Sigmoid colon (tissue), 7 donors: ENCODE results near the gene C1GALT1C1L. TPM values are rescaled to one million over a fixed set of nuclear protein-coding genes. Genes with fewer than 3 reads are reported as not detected.

Experiments used
- DNase-seq: peaks from one replicate; pipeline ENCODE4 v3.0.0-alpha.2; 2019
- H3K27ac ChIP-seq, 4 donors: fragments of 200-600 bp; sonication (generic); one replicate each; pipeline ENCODE4 v1.5.1; 2016 to 2019; ENCODE audit warnings: mild to moderate bottlenecking in 1 of 4
- H3K27me3 ChIP-seq, 3 donors: fragments of 200-600 bp; sonication (generic); one replicate each; pipeline ENCODE4 v1.5.1; 2019; ENCODE audit warnings: mild to moderate bottlenecking in 1 of 3
- H3K36me3 ChIP-seq, 4 donors: fragments of 200-600 bp; sonication (generic); one replicate each; pipeline ENCODE4 v1.5.1; 2016 to 2019
- H3K4me1 ChIP-seq, 4 donors: fragments of 200-600 bp; sonication (generic); one replicate each; pipeline ENCODE4 v1.5.1; 2017 to 2019
- H3K4me3 ChIP-seq, 4 donors: fragments of 200-600 bp; sonication (generic); one replicate each; pipeline ENCODE4 v1.5.1; 2017 to 2019; ENCODE audit warnings: mild to moderate bottlenecking in 2 of 4, moderate library complexity in 1 of 4
- H3K9me3 ChIP-seq, 4 donors: fragments of 200-600 bp in 3 of 4; sonication (generic) in 3 of 4; one replicate each; pipeline versions ENCODE4 v1.5.1 to v1.6.1; 2013 to 2019
- EP300 ChIP-seq, 4 donors: sonication (generic); formaldehyde crosslinking; IDR thresholded peaks; one replicate each; pipeline ENCODE4 v1.6.1; 2017; ENCODE audit warnings: antibody characterized with exemption in 4 of 4
- POLR2A ChIP-seq, 2 donors: fragments of 450-650 bp; IDR thresholded peaks; one replicate each; pipeline ENCODE4 v1.6.1; 2016; ENCODE audit warnings: antibody characterized with exemption in 2 of 2, mild to moderate bottlenecking in 2 of 2, moderate library complexity in 2 of 2
- POLR2AphosphoS5 ChIP-seq, 4 donors: sonication (generic); formaldehyde crosslinking; IDR thresholded peaks; one replicate each; pipeline ENCODE4 v1.6.1; 2017; ENCODE audit warnings: antibody characterized with exemption in 4 of 4
- WGBS, 2 donors: extraction: QIAGEN DNeasy Blood & Tissue Kit; methylation state at CpG; one replicate each; pipeline ENCODE4 v1.1.7; 2013; 5-methylcytosine and 5-hydroxymethylcytosine counted together
- intact Hi-C: fragments of 100-400 bp; cut with DNase I; formaldehyde crosslinking; loops from one replicate; pipeline ENCODE4 v1.15.1; 2023
- polyA plus RNA-seq, 3 donors: library from polyadenylated mRNA; stranded (reverse); fragments of 200-250 nt; gene quantifications; one replicate each; pipeline ENCODE4 v1.2.3, GENCODE V29; 2013
- total RNA-seq, 4 donors: library from RNA; depleted of rRNA; stranded (reverse); fragments of >200 nt; gene quantifications; one replicate each; pipeline ENCODE4 v1.1.0, GENCODE V29; 2016
- TF ChIP-seq, protein P1 (sequence below), 4 experiments: fragments of 450-650 bp in 3 of 4; fragments of 200-600 bp in 1 of 4; IDR thresholded peaks; one replicate each; pipeline ENCODE4 v1.5.1; 2016 to 2019; ENCODE audit warnings: antibody characterized with exemption in 4 of 4, mild to moderate bottlenecking in 3 of 4, moderate library complexity in 2 of 4
- donor health status: healthy with polysubstance abuse.
- donor health status: Bipolar disorder and iron deficiency.
- donor health status: healthy.

C1GALT1C1L gene
- total RNA-seq (1 to 10 TPM; 1.1 to 4.3 (median 2.3) TPM), polyA plus RNA-seq (under 1 TPM in 1 of 3 donors, not detected in 2; 0.50 TPM)

DNA sequence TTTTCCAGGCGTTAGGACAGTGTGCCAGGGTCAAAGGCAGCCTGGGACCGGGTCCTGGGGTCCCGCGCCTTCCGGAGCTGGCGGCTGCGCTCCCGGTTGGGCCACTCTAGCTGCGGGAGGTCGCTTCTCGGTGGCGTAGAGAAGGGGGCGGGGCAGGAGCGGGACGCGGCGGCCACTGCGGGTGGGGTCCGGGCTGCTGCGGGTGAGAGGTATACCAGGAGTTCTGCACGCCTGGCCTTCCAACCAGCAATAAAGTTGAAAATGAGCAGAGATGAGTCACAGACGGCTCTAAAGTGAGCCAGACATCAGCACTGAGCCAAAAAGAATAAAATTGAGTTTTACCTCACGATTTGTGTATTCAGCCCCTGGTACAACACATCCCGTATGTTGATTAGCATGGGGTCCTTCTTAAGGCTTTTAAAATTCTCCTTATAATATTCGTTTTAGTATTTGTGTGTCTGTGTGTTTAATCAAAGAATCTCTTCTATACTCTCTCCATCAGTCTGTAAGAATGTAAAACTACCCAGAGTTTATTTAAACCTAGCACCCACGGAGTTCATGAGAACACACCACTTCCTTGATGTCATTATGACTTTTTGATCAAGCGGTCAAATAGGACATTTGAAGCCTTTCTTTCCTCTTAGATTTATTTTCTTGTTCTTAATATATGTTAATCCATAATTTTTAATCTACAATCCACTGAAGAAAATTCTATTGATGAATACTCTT is at the start of gene C1GALT1C1L:
Gene C1GALT1C1L (minus strand): TSS at position 108 of the 729 bp plus-strand sequence. CDS start 107 bp downstream, at position 1.
- 6 to 16% methylated on average over 27 of the region's 27 CpGs for WGBS, 2 donors
- Histone ChIP-seq H3K36me3 (no peaks in the 10 kb centered on the region), H3K9me3 (peaks cover 0 to 1% (median 0%) of the 10 kb centered on the region in 4 donors), H3K27ac (peak within 1 kb of the TSS; percentile 26 to 89 (median 84)), H3K4me3 (peak within 1 kb of the TSS; percentile 55 to 65 (median 58)), H3K27me3 (no peaks in the 10 kb centered on the region), H3K4me1 (peaks cover 0 to 24% (median 9%) of the 10 kb centered on the region in 4 donors)
- intact Hi-C loops: loop anchor here (5.0 kb wide), 1 partner anchor 39 kb away; the partner anchor contains the start of gene PLEKHH2
- TF ChIP-seq POLR2AphosphoS5 (IDR thresholded peaks at IDR 0.05) (peak; percentile 46 to 86 (median 77)), EP300 (IDR thresholded peaks at IDR 0.05) (peak; percentile 1 to 38 (median 22)), POLR2A (IDR thresholded peaks at IDR 0.05) (peak in 1 of 2 donors; percentile 38)
- TF ChIP-seq, protein P1, sequence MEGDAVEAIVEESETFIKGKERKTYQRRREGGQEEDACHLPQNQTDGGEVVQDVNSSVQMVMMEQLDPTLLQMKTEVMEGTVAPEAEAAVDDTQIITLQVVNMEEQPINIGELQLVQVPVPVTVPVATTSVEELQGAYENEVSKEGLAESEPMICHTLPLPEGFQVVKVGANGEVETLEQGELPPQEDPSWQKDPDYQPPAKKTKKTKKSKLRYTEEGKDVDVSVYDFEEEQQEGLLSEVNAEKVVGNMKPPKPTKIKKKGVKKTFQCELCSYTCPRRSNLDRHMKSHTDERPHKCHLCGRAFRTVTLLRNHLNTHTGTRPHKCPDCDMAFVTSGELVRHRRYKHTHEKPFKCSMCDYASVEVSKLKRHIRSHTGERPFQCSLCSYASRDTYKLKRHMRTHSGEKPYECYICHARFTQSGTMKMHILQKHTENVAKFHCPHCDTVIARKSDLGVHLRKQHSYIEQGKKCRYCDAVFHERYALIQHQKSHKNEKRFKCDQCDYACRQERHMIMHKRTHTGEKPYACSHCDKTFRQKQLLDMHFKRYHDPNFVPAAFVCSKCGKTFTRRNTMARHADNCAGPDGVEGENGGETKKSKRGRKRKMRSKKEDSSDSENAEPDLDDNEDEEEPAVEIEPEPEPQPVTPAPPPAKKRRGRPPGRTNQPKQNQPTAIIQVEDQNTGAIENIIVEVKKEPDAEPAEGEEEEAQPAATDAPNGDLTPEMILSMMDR (IDR thresholded peaks at IDR 0.05): no peak
- DNase-seq: peak; percentile 92

DNA sequence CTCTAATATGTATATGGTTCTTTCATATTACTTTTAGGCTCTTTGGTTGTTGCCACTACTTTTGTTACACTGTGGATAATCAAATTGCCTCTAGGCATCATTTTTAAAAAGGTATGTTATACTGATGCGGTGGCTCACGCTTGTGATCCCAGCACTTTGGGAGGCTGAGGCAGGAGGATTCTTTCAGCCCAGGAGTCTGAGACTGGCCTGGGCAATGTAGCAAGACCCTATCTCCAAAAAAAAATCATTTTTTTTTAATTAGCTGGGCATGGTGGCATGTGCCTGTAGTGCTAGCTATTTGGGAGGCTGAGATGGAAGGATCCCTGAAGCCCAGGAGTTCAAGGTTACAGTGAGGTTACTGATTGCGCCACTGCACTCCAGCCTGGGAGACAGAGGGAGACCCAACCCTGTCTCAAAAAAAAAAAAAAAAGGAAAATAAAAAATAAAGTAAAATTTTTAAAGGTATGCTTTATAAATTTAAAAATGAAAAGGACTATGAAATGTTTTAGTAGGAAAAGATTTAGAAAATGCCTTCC is 49.5 kb upstream of the C1GALT1C1L start:
- H3K27ac ChIP-seq: no peak overlapping the region
- intact Hi-C loops: no loop called here
- TF ChIP-seq EP300 (IDR thresholded peaks at IDR 0.05) (no peak), POLR2A (IDR thresholded peaks at IDR 0.05) (no peak), POLR2AphosphoS5 (IDR thresholded peaks at IDR 0.05) (no peak)
- TF ChIP-seq, protein P1 (IDR thresholded peaks at IDR 0.05): no peak
- no peak for DNase-seq
- 95 to 99% methylated on average over 3 of the region's 3 CpGs for WGBS, 2 donors
- H3K36me3 ChIP-seq: peaks cover 0 to 6% (median 0%) of the 10 kb centered on the region in 4 donors
- H3K27me3 ChIP-seq: no peaks in the 10 kb centered on the region
- no peaks in the 10 kb centered on the region for H3K9me3 ChIP-seq
- H3K4me3 ChIP-seq: no peak overlapping the region
- peaks cover 0 to 5% (median 0%) of the 10 kb centered on the region in 4 donors for H3K4me1 ChIP-seq

DNA sequence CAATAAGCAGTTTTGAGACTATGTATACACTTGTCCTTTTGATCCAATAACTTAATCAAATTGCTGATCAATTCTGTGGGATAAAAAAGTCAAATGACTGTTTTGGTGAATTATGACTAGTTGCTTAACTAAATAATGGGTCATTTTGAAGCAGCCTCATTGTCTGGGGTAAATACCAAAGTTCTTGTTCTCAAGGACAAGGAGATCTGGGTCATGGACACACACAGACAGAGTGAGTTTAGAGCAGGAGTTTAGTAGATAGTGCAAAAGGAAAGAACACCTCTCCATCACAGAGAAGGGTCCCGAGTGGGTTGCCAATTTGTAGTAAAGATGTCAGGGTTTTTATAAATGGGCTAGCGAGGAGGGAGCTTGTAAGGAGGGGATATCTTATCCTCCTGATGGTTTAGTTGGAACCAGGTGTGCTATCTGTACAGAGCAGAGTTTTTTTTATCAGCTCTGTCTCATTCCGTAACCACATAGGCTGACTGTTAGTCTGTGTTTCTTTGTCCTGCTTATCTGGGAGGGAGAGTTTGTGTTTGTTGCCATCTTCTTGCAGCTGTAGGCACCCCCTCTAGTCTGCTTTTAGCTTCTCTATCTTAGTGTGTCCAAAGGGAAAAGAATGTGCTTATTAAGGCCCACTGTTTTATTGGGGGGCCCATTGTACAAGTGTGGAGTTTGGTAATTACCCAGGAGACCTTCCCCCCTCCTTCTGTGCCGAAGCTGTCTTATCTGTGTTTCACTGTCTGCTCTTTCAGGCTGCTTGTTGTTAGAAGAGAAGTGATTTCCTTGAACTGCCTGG is 48.7 kb upstream of the C1GALT1C1L start:
- Histone ChIP-seq H3K27me3 (no peaks in the 10 kb centered on the region), H3K4me1 (peaks cover 0 to 5% (median 0%) of the 10 kb centered on the region in 4 donors), H3K36me3 (peaks cover 0 to 9% (median 0%) of the 10 kb centered on the region in 4 donors), H3K4me3 (no peak overlapping the region), H3K27ac (no peak overlapping the region), H3K9me3 (no peaks in the 10 kb centered on the region)
- no peak for DNase-seq
- TF ChIP-seq EP300 (IDR thresholded peaks at IDR 0.05): no peak
- TF ChIP-seq, protein P1 (IDR thresholded peaks at IDR 0.05): no peak
- no peak for TF ChIP-seq POLR2AphosphoS5 (IDR thresholded peaks at IDR 0.05)
- no peak for TF ChIP-seq POLR2A (IDR thresholded peaks at IDR 0.05)
- intact Hi-C loops: no loop called here
- 72% methylated on average over 4 of the region's 4 CpGs for WGBS, 2 donors

DNA sequence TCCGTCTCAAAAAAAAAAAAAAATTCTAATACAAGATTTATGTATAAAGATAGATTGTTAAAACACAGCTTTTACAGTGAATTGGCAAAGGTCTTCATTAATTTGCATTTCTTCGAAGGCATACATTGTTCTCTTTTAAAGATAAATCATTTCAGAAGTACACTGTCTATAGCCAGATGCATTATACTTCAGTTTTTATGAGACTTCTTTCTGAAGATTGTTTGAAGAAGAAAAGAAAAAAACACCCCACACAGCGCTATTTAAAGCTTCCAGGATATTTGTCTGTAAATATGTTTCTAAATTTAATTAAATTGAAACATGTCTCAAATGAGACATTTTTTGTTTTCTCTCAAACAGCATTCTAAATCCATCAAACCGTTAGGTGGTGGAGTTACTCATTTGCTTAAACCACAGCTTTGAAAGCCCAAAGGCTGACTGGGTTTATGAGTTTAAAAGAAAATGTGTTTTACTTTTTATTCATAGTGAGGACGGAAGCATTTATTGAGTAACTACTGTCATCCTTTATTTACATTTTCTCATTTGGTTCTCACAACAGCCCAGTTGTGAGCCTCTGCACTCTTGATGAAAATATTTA is 42.4 kb upstream of the C1GALT1C1L start:
- Histone ChIP-seq H3K4me3 (no peak overlapping the region), H3K4me1 (no peaks in the 10 kb centered on the region), H3K9me3 (no peaks in the 10 kb centered on the region), H3K36me3 (peaks cover 0 to 9% (median 0%) of the 10 kb centered on the region in 4 donors), H3K27ac (no peak overlapping the region), H3K27me3 (no peaks in the 10 kb centered on the region)
- 69 to 70% methylated on average over 5 of the region's 5 CpGs for WGBS, 2 donors
- TF ChIP-seq POLR2AphosphoS5 (IDR thresholded peaks at IDR 0.05): no peak
- no peak for TF ChIP-seq EP300 (IDR thresholded peaks at IDR 0.05)
- no peak for TF ChIP-seq POLR2A (IDR thresholded peaks at IDR 0.05)
- TF ChIP-seq, protein P1 (IDR thresholded peaks at IDR 0.05): no peak
- intact Hi-C loops: no loop called here
- no peak for DNase-seq
